GM12872 (cell line): ENCODE data around the gene RAP1GAP2.

Source experiments
- TF ChIP-seq, protein P1 (sequence below): IDR thresholded peaks from 3 replicates; pipeline ENCODE4 v1.5.1; 2011; ENCODE audit warnings: low read depth, mild to moderate bottlenecking, low read length, moderate library complexity; ENCODE audit not compliant: insufficient read depth

Gene RAP1GAP2

DNA sequence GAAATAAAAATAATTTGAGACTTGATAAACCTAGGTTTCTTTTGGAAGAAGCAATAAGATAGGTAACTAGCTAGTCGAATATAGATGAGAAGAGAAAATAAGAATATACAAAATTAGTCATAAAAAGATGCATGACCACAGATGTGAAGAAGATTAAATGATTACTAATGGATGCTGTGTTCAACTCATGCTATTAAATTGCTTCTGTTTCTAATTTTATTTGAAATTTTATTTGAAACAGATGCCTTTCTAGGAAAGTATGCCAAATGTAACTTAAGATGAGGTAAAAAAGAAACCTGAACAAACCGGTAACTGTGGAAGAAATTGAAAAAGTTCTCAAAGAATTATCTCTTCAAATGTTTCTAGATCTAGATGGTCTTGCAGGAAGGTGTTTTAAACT lies 175.6 kb downstream of the RAP1GAP2 start:
- TF ChIP-seq, protein P1, sequence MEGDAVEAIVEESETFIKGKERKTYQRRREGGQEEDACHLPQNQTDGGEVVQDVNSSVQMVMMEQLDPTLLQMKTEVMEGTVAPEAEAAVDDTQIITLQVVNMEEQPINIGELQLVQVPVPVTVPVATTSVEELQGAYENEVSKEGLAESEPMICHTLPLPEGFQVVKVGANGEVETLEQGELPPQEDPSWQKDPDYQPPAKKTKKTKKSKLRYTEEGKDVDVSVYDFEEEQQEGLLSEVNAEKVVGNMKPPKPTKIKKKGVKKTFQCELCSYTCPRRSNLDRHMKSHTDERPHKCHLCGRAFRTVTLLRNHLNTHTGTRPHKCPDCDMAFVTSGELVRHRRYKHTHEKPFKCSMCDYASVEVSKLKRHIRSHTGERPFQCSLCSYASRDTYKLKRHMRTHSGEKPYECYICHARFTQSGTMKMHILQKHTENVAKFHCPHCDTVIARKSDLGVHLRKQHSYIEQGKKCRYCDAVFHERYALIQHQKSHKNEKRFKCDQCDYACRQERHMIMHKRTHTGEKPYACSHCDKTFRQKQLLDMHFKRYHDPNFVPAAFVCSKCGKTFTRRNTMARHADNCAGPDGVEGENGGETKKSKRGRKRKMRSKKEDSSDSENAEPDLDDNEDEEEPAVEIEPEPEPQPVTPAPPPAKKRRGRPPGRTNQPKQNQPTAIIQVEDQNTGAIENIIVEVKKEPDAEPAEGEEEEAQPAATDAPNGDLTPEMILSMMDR: no peak

DNA sequence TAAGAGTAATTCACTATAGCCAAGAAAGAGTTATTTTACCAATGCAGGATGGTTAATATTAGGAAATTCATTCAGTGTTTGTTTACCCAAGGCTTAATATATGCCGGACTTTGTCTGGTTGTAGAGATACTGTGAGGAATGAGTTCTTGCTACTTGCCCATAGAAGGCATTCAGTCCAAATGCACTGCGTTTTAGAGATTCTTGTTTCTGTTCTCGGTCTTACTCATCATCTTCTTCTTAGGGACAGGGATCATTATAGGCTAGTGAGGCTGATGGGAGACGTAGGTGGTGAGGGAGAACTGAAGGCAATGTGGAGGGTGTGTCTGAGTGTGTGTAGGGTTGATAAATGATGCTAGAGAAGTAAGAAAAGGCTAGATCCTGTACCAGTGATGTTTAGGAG lies 176.5 kb downstream of the RAP1GAP2 start:
- TF ChIP-seq, protein P1: no peak

DNA sequence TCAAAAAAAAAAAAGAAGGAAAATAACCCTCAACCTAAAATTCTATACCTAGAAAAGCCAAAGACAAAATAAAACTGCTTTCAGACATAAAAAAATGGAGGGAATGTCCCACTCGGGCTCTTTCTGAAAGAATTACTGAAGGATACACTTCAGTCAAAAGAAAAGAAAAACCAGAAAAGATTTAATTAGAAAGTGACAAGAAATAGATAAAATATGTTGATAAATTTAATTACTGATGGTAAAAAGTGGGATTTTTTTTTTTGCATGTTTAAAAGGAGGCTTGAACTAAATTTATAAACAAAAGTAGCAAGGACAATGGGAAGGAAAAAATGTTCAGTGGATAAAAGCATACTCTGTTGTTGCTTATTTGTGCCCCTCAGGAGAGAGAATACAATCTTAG lies 178.1 kb downstream of the RAP1GAP2 start:
- TF ChIP-seq, protein P1: no peak

DNA sequence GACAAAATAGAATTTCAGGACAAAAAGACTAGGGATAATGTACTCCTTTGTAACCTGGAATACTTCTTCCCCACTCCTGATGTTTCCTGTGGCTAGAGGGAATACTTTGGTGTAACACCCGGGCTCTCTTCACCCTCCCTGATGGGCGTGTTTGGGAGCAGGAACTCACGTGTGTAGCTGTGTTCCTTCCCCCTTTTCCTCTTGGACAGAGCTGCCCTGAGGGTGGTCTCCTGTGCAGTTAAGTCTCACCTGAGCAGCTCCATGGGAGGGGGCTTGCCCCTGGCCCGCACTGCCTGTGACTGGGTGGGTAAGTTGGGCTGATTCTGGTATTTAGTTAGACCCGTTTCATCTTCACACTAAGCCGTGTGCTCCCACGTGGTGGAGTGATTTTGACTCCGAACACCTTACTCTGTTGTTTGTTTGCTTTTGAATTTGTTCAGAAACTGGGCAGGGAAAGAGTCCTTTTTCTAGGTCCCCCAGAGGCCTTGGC lies 179.3 kb downstream of the RAP1GAP2 start:
- TF ChIP-seq, protein P1: no peak

DNA sequence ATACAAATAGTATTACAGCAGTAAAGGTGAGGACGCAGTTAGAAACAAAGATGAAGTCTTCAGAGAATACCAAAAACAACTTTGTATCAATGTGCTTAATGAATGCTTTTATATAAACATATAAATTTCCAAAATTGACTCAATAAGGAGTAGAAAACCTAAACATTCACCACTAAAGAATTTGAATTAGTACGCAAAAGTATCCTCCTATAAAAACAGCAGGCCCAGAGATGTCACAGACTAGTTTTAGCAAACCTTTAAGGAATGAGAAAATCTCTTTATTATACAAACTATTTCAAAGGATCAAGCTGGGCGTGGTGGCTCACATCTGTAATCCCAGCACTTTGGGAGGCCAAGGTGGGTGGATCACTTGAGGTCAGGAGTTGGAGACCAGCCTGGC lies 180.9 kb downstream of the RAP1GAP2 start:
- TF ChIP-seq, protein P1: no peak

DNA sequence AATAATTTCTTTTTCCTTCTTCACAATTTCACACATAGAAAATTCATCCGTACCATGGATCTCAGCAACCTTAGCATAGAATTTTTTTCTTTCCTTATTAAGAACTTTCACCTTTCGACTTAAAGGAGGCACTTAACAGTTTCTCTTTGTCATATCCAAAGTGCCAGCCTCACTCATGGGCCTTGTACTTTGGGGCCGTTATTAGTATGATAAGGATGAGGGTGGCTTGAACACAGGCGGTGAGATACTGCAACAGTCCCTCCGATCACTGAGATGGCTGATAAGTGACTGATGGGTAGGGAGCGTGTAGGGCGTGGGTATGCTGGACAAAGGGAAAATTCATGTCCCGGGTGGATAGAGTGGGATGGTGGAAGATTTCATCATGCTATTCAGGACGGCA lies 181.9 kb downstream of the RAP1GAP2 start:
- TF ChIP-seq, protein P1: no peak

DNA sequence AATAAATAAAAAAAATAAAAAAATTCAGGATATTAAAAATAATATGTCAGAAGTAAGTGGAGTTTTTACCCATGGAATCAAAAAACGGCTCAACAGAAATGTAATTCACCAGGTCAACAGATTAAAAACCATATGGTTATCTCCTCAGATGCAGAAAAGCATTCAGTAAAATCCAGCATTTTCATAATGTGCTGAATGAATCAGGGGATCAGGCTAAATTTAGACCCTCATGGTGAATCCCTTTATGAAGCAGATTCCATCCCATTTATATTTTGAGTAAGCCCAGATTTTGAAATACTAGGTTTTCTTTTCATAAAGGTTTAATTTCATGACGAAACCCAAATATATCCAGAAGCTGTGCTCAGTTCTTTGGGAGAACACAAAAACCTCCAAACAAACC lies 182.8 kb downstream of the RAP1GAP2 start:
- TF ChIP-seq, protein P1: no peak

DNA sequence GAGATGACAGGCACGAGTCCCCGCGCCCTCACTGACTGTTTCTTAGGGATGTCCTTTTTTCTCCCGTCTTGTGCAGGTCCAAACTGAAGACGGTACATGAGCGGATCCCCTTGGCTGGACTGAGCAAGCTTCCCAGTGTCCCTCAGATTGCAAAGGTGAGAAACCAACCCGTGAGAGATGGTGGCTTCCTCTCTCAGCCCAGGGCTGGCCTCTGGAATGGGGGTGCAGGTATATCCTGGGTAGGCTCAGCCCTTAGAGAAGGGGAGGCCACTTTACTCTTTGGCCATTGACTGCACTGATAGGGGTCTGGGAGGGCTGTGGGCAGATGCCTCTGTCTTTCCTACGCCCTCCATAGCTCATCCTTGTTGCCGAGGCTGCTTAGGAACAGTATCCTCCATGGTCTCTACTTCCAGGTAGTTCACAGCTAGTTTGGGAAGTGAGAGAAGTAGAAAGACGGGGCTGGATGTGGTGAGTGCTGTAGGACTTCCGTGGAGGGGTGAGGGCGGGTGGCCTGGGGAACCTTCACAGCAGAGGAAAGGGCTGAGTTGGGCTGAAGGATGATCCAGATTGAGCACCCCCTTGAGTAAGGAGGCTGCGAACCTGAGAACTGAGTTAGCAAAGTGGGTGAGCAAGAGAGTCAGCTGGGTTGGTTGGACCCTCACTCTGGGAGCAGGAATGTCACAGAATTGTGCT lies 184.1 kb downstream of the RAP1GAP2 start:
- TF ChIP-seq, protein P1: no peak
